ENCODE data around the gene GPBP1L1. TPM values are rescaled to one million over a fixed set of nuclear protein-coding genes. Genes with fewer than 3 reads are reported as not detected.
A peak's percentile ranks its signal among the peaks of the same experiment; 100 is the strongest.

The GPBP1L1 gene
- total and polyA plus RNA-seq, 2 of the 4 experiments (the other 2 are of a cell fraction) = 31.5 to 57.4 TPM

DNA sequence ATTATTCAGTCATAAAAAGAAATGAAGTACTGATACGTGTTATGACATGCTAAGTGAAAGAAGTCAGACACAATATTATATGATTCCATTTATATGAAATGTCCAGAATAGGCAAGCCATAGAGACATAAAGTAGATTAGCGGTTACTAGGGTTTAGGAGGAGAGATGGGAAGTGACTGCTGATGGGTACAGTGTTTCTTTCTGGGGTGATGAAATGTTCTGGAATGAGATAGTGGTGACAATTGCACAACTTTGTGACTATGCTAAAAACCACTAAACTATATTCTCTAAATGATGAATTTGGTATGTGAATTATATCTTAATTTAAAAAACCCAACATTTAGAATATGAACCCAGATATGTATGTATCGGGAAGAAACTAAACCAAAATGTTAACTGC lies 36.5 kb upstream of the GPBP1L1 start:
- H2BK120ac ChIP-seq (ENCODE audit: low read depth, low read length) = no peak overlapping the region
- no peak overlapping the region for H2BK15ac ChIP-seq (ENCODE audit: low read depth, low read length)
- BruUV-seq (replicated peaks) = no TSS peak
- no peaks in the 10 kb centered on the region for H3K27me3 ChIP-seq (ENCODE audit: control insufficient read depth, insufficient read depth, low read length)
- H2AFZ ChIP-seq (replicated peaks; ENCODE audit: low read length, poor library complexity) = no peak overlapping the region
- H3K4me3 ChIP-seq (ENCODE audit: insufficient read depth, low read depth, low read length) = no peak overlapping the region
- intact Hi-C loops (cut with micrococcal nuclease) = no loop called here
- DNase-seq (peak; percentile 6), ATAC-seq (ENCODE audit: low read depth) (no peak)
- CTCF ChIA-PET = no interaction called here
- no peak overlapping the region for H2BK20ac ChIP-seq (ENCODE audit: low read depth, low read length)
- no peak overlapping the region for H4K5ac ChIP-seq (ENCODE audit: low read depth, low read length)
- H4K8ac ChIP-seq (ENCODE audit: low read depth in 2 of 2, low read length in 2 of 2) = no peak overlapping the region
- no peaks in the 10 kb centered on the region for H3K9me3 ChIP-seq (ENCODE audit: control insufficient read depth, insufficient read depth, low read length)
- POLR2A ChIA-PET (ENCODE audit: unreplicated experiment) = no interaction called here
- 0 out of 2 replicates have a peak, but pooled peaks cover 3% of the 10 kb centered on the region for H3K9me1 ChIP-seq (ENCODE audit: insufficient read depth, low read length)
- no peak overlapping the region for H3K56ac ChIP-seq (ENCODE audit: extremely low read depth, insufficient read depth, low read length)
- H3K18ac ChIP-seq (ENCODE audit: low read depth, low read length) = no peak overlapping the region
- dilution Hi-C loops (cut with HindIII; ENCODE audit: low sequenced_read_pairs, unreplicated experiment) = no loop called here
- H3K27ac ChIP-seq (ENCODE audit: insufficient read depth, low read length) = no peak overlapping the region
- H3K36me3 ChIP-seq (ENCODE audit: control insufficient read depth, insufficient read depth, low read length) = peaks cover 5% of the 10 kb centered on the region
- no peaks in the 10 kb centered on the region for H4K20me1 ChIP-seq (ENCODE audit: insufficient read depth, low read length)
- no CpG with 5 or more reads among the region's 3 CpGs for WGBS, 2 experiments (ENCODE audit: extremely low coverage in 2 of 2, insufficient read length in 1 of 2)
- in situ Hi-C loops (cut with MboI; ENCODE audit: low sequenced_read_pairs) = no loop called here
- no peak overlapping the region for H2AK5ac ChIP-seq (ENCODE audit: low read depth, low read length)
- no peak overlapping the region for H3K14ac ChIP-seq (replicated peaks; ENCODE audit: low read depth, low read length)
- H3K9ac ChIP-seq (ENCODE audit: low read depth, low read length) = no peak overlapping the region
- TF ChIP-seq FOS (IDR thresholded peaks at IDR 0.05; ENCODE audit: low read depth, low read length) (no peak), MAZ (IDR thresholded peaks at IDR 0.05; ENCODE audit: borderline replicate concordance, low read depth, low read length) (no peak), CEBPB (IDR thresholded peaks at IDR 0.05; ENCODE audit: low read depth, low read length) (peak; percentile 86)
- no peak overlapping the region for H2BK5ac ChIP-seq (ENCODE audit: low read depth, low read length, poor library complexity, severe bottlenecking)
- H3K23ac ChIP-seq (ENCODE audit: low read depth, low read length) = no peak overlapping the region
- H4K91ac ChIP-seq (ENCODE audit: insufficient read depth, low read depth, low read length) = no peak overlapping the region
- no peak overlapping the region for H3K4me2 ChIP-seq (ENCODE audit: low read depth, low read length)
- H3K4ac ChIP-seq (ENCODE audit: low read depth, low read length) = no peak overlapping the region
- no peak overlapping the region for H2AK9ac ChIP-seq (replicated peaks; ENCODE audit: low read depth, low read length, poor library complexity)
- peaks cover 4% of the 10 kb centered on the region; the same call in 1 of the 2 replicates for H3K4me1 ChIP-seq (ENCODE audit: control insufficient read depth, insufficient read depth, low read length)
- H3K79me1 ChIP-seq (ENCODE audit: low read depth in 1 of 2, low read length in 2 of 2) = no peaks in the 10 kb centered on the region
